ENCODE results near the gene STC2.
"Not testable (repeated sequence)": the region's sequence is repeated elsewhere in the genome, so short reads cannot be mapped to it uniquely, and the experiment has no call there.

STC2 gene

GRCh38 chr5:173293817-173294672 is 34.2 kb downstream of the STC2 start:
- FAIRE-seq, result no peak

- FAIRE-seq, result no peak
These were observed 36.2 kb downstream of the STC2 start for GRCh38 chr5:173291722-173292658.

- no peak for FAIRE-seq
These were observed 37.6 kb downstream of the STC2 start for GRCh38 chr5:173290477-173291131.

GRCh38 chr5:173289372-173289771 is 38.8 kb downstream of the STC2 start:
- FAIRE-seq, result no peak

GRCh38 chr5:173288632-173289031 is 39.6 kb downstream of the STC2 start:
- FAIRE-seq, result no peak

- FAIRE-seq, result no peak
These were observed 41.1 kb downstream of the STC2 start for GRCh38 chr5:173287086-173287485.

GRCh38 chr5:173284343-173284958 is 43.8 kb downstream of the STC2 start:
- not testable (repeated sequence) for FAIRE-seq

GRCh38 chr5:173283318-173284288 is 44.6 kb downstream of the STC2 start:
- no peak for FAIRE-seq

- no peak for FAIRE-seq
These were observed 45.3 kb downstream of the STC2 start for GRCh38 chr5:173282916-173283315.

- FAIRE-seq, result no peak
These were observed 46.3 kb downstream of the STC2 start for GRCh38 chr5:173281910-173282309.

GRCh38 chr5:173279166-173279565 is 49.0 kb downstream of the STC2 start:
- no peak for FAIRE-seq

GRCh38 chr5:173278641-173279040 is 49.6 kb downstream of the STC2 start:
- FAIRE-seq, result no peak

GRCh38 chr5:173278172-173278571 is 50.0 kb downstream of the STC2 start:
- FAIRE-seq, result no peak

GRCh38 chr5:173274771-173275170 is 53.4 kb downstream of the STC2 start:
- FAIRE-seq, result no peak

- FAIRE-seq, result no peak
These were observed 56.8 kb downstream of the STC2 start for GRCh38 chr5:173271419-173271818.

GRCh38 chr5:173268750-173269432 is 59.3 kb downstream of the STC2 start:
- FAIRE-seq, result no peak

- no peak for FAIRE-seq
These were observed 62.8 kb downstream of the STC2 start for GRCh38 chr5:173265433-173265832.

Data from colon (tissue), 2 donors.